Skeletal muscle satellite cell (primary cell): ENCODE measurements around the gene OR6B3.

Experiments used
- H3K27me3 ChIP-seq: 2 replicates; pipeline ENCODE4 v1.7.0; 2013; ENCODE audit warnings: low read length; ENCODE audit not compliant: control insufficient read depth, insufficient read depth
- H3K36me3 ChIP-seq: 2 replicates; pipeline ENCODE4 v1.7.0; 2013; ENCODE audit warnings: mild to moderate bottlenecking, control low read depth, low read length; ENCODE audit not compliant: insufficient read depth
- H3K4me1 ChIP-seq: 2 replicates; pipeline ENCODE4 v1.7.0; 2013; ENCODE audit warnings: low read length; ENCODE audit not compliant: control insufficient read depth, insufficient read depth
- H3K4me2 ChIP-seq: 2 replicates; pipeline ENCODE4 v1.7.0; 2013; ENCODE audit warnings: mild to moderate bottlenecking, low read length
- H3K4me3 ChIP-seq: 2 replicates; pipeline ENCODE4 v1.7.0; 2013; ENCODE audit warnings: low read length
- H3K9ac ChIP-seq: 2 replicates; pipeline ENCODE4 v1.7.0; 2013; ENCODE audit warnings: mild to moderate bottlenecking, low read depth, low read length, moderate library complexity
- H3K9me3 ChIP-seq: replicated peaks from 2 replicates; pipeline ENCODE4 v1.7.0; 2013; ENCODE audit warnings: mild to moderate bottlenecking, control low read depth, low read length

Gene OR6B3

GRCh38 chr2:240018071-240018750 lies 35.1 kb downstream of the OR6B3 start:
- H3K4me2 ChIP-seq, result no peak overlapping the region
- no peaks in the 10 kb centered on the region for H3K4me1 ChIP-seq
- no peak overlapping the region for H3K4me3 ChIP-seq
- no peaks in the 10 kb centered on the region for H3K9me3 ChIP-seq
- H3K27me3 ChIP-seq, result no peaks in the 10 kb centered on the region
- H3K9ac ChIP-seq, result no peak overlapping the region
- H3K36me3 ChIP-seq, result peaks cover 61% of the 10 kb centered on the region

GRCh38 chr2:240014327-240014726 lies 39.0 kb downstream of the OR6B3 start:
- H3K36me3 ChIP-seq, result peaks cover 77% of the 10 kb centered on the region
- no peaks in the 10 kb centered on the region for H3K4me1 ChIP-seq

GRCh38 chr2:240013343-240013742 lies 40.0 kb downstream of the OR6B3 start:
- Histone ChIP-seq H3K4me2 (no peak overlapping the region), H3K9me3 (no peaks in the 10 kb centered on the region), H3K9ac (no peak overlapping the region), H3K4me3 (no peak overlapping the region), H3K4me1 (no peaks in the 10 kb centered on the region), H3K36me3 (peaks cover 84% of the 10 kb centered on the region), H3K27me3 (no peaks in the 10 kb centered on the region)

More at GRCh38 chr2:240014327-240014726, 39.0 kb downstream of the OR6B3 start:
- Histone ChIP-seq H3K9me3 (no peaks in the 10 kb centered on the region), H3K9ac (no peak overlapping the region), H3K4me3 (no peak overlapping the region), H3K27me3 (no peaks in the 10 kb centered on the region), H3K4me2 (no peak overlapping the region)

GRCh38 chr2:240002983-240003382 lies 50.3 kb downstream of the OR6B3 start:
- Histone ChIP-seq H3K4me3 (no peak overlapping the region), H3K4me1 (no peaks in the 10 kb centered on the region), H3K9me3 (no peaks in the 10 kb centered on the region), H3K4me2 (no peak overlapping the region), H3K27me3 (no peaks in the 10 kb centered on the region), H3K36me3 (peaks cover 74% of the 10 kb centered on the region), H3K9ac (no peak overlapping the region)

- H3K27me3 ChIP-seq, result no peaks in the 10 kb centered on the region
- H3K4me1 ChIP-seq, result no peaks in the 10 kb centered on the region
- no peak overlapping the region for H3K4me2 ChIP-seq
- peaks cover 54% of the 10 kb centered on the region for H3K36me3 ChIP-seq
- H3K4me3 ChIP-seq, result no peak overlapping the region
- H3K9me3 ChIP-seq, result no peaks in the 10 kb centered on the region
- no peak overlapping the region for H3K9ac ChIP-seq
Observed at GRCh38 chr2:240000671-240001070, 52.6 kb downstream of the OR6B3 start.

GRCh38 chr2:239997686-239998409 lies 55.5 kb downstream of the OR6B3 start:
- Histone ChIP-seq H3K9me3 (no peaks in the 10 kb centered on the region), H3K27me3 (no peaks in the 10 kb centered on the region), H3K9ac (no peak overlapping the region), H3K4me3 (no peak overlapping the region), H3K36me3 (peaks cover 34% of the 10 kb centered on the region), H3K4me2 (no peak overlapping the region), H3K4me1 (no peaks in the 10 kb centered on the region)
